ENCODE results near the gene IL21R.

DNA sequence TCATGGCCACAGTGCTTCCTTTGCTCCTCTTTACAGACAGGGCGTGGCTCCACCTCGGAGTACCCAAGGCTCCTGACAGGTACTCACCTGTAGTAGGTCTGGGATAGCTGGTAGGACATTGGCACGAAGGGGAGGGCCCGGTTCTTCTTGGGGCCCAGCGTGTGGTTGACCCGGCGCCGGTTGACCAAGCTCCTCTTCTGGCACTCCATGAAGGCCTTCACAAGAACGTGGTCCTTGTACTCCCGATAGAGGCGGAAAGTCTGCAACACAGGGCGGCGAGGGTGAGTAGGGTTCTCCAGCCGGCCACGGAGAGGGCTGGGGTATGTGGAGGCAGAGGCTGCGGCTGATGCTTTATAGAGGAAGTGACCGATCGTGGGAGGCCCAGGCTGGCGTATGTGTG, 69.7 kb downstream of the IL21R start:
- TF ChIP-seq CTCF (IDR thresholded peaks at IDR 0.05) (no peak), POLR2A (IDR thresholded peaks at IDR 0.05) (no peak)

Measured in suprapubic skin (tissue), 3 donors.